Left renal cortex interstitium (tissue), 4 donors: ENCODE data around the gene PRADC1. TPM values are rescaled to one million over a fixed set of nuclear protein-coding genes. Genes with fewer than 3 reads are reported as not detected.

ENCODE experiments used
- DNase-seq, 4 donors: peaks; one replicate each; pipeline ENCODE4 v3.0.0-alpha.2; 2013; ENCODE audit warnings: low read depth in 4 of 4, low spot score in 2 of 4, missing footprints in 1 of 4
- polyA plus RNA-seq, 4 donors: library from polyadenylated mRNA; unstranded; fragments of 120-200 nt; gene quantifications; one replicate each; pipeline ENCODE4 v1.2.1, GENCODE V29; 2013; ENCODE audit not compliant: insufficient read length in 4 of 4

The PRADC1 gene
- polyA plus RNA-seq, 4 donors = 12.2 to 17.8 (median 14.4) TPM

- no peak for DNase-seq
Measured at GRCh38 chr2:73259276-73259675, 26.2 kb upstream of the PRADC1 start.

GRCh38 chr2:73258913-73259215 lies 25.8 kb upstream of the PRADC1 start:
- no peak for DNase-seq

- DNase-seq = no peak
Measured at GRCh38 chr2:73258186-73258912, 25.3 kb upstream of the PRADC1 start.

GRCh38 chr2:73257425-73258125 lies 24.5 kb upstream of the PRADC1 start:
- DNase-seq = no peak

GRCh38 chr2:73257021-73257420 lies 24.0 kb upstream of the PRADC1 start:
- no peak for DNase-seq

- DNase-seq = no peak
Measured at GRCh38 chr2:73256618-73256922, 23.5 kb upstream of the PRADC1 start.

- DNase-seq = no peak
Measured at GRCh38 chr2:73255907-73256617, 23.0 kb upstream of the PRADC1 start.

GRCh38 chr2:73255007-73255644 lies 22.1 kb upstream of the PRADC1 start:
- DNase-seq = no peak

- no peak for DNase-seq
Measured at GRCh38 chr2:73254343-73255006, 21.4 kb upstream of the PRADC1 start.

GRCh38 chr2:73253901-73254300 lies 20.9 kb upstream of the PRADC1 start:
- no peak for DNase-seq

GRCh38 chr2:73253400-73253799 lies 20.4 kb upstream of the PRADC1 start:
- no peak for DNase-seq

GRCh38 chr2:73252238-73253027 lies 19.4 kb upstream of the PRADC1 start:
- no peak for DNase-seq

GRCh38 chr2:73250872-73251846 lies 18.1 kb upstream of the PRADC1 start:
- DNase-seq = no peak

- no peak for DNase-seq
Measured at GRCh38 chr2:73249636-73250035, 16.6 kb upstream of the PRADC1 start.

- no peak for DNase-seq
Measured at GRCh38 chr2:73246850-73247249, 13.8 kb upstream of the PRADC1 start.

- DNase-seq = no peak
Measured at GRCh38 chr2:73244580-73244979, 11.5 kb upstream of the PRADC1 start.

- no peak for DNase-seq
Measured at GRCh38 chr2:73243884-73244570, 11.0 kb upstream of the PRADC1 start.

- DNase-seq = no peak
Measured at GRCh38 chr2:73239776-73240175, 6.7 kb upstream of the PRADC1 start.
